ENCODE measurements around the gene SPEM2.
A peak's percentile ranks its signal among the peaks of the same experiment; 100 is the strongest.

Gene SPEM2

GRCh38 chr17:7423679-7424078 lies 1.7 kb upstream of the SPEM2 start:
- no peak for DNase-seq

- no peak for DNase-seq
These were observed 340 bp downstream of the SPEM2 start for GRCh38 chr17:7425756-7426155.

GRCh38 chr17:7426203-7426863 lies 917 bp downstream of the SPEM2 start:
- DNase-seq: no peak

DNA sequence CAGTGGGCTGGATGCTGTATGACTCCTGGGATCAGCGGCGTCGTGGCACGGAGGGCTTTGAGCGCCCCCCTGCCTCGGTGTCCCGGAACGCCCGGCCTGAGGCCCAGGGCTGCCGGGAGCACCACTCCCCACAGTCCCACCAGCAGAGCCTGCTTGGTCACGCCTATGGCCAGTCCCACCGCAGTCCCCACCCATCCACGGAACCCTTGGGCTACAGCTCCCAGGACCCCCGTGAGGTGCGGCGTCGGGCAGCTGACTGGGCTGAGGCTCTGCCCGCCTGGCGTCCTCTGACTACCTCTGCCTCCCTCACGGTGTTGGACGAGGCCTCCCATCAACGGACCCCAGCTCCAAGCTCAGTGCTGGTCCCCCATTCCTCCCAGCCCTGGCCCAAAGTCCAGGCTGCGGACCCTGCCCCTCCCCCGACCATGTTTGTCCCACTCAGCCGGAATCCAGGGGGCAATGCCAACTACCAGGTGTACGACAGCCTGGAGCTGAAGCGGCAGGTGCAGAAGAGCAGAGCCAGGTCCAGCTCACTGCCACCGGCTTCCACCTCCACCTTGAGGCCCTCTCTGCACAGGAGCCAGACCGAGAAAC lies 1.6 kb downstream of the SPEM2 start:
- DNase-seq: no peak

- DNase-seq: no peak
These were observed 2.1 kb downstream of the SPEM2 start for GRCh38 chr17:7427549-7427948.

DNA sequence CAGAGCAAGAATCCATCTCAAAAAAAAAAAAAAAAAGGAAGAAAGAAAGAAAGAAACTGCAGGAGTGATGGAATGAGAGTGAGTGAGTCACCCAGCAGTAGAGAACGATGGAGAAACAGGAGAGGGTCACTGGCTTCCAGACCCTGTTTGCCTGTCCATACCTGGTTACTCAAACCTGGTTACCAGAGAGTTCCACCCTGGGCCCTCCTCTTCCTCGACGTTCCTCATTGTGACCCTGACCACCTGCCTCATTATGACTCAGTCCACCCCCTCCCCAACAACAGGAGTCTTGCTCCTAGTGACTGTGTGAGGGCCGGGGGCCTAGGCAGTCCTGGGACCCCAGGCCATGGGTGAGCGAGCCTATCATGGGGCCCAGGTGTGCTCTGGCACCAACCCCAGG lies 3.1 kb downstream of the SPEM2 start, which contains the start of gene SPEM3:
Gene SPEM3, plus strand, starts transcription at position 301 of the 400 bp plus-strand sequence. Its CDS starts 46 bp downstream, at position 347.
- no peak for DNase-seq

- no peak for DNase-seq
These were observed 4.3 kb downstream of the SPEM2 start for GRCh38 chr17:7429722-7430121.

DNA sequence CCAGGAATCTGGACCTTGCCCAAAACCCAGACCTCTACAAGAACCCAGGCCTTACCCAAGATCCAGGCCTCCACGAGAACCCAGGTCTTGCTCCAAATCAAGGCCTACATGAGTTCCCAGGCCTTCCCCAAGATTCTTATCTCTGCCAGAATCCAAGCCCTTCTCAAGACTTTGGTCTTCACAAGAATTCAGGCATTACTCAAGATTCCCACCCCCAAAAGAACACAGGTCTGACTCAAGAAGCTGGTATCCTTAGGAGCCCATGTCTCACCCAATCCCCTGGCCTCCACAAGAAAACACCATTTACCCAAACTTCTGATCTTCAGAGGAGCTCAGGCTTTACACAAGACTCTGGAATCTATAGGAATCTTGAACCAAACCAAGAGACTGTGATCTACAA lies 5.8 kb downstream of the SPEM2 start:
- DNase-seq: no peak

- no peak for DNase-seq
These were observed 6.9 kb downstream of the SPEM2 start for GRCh38 chr17:7432296-7432695.

- peak; percentile 45 for DNase-seq
These were observed 10.5 kb downstream of the SPEM2 start for GRCh38 chr17:7435676-7436555.

DNA sequence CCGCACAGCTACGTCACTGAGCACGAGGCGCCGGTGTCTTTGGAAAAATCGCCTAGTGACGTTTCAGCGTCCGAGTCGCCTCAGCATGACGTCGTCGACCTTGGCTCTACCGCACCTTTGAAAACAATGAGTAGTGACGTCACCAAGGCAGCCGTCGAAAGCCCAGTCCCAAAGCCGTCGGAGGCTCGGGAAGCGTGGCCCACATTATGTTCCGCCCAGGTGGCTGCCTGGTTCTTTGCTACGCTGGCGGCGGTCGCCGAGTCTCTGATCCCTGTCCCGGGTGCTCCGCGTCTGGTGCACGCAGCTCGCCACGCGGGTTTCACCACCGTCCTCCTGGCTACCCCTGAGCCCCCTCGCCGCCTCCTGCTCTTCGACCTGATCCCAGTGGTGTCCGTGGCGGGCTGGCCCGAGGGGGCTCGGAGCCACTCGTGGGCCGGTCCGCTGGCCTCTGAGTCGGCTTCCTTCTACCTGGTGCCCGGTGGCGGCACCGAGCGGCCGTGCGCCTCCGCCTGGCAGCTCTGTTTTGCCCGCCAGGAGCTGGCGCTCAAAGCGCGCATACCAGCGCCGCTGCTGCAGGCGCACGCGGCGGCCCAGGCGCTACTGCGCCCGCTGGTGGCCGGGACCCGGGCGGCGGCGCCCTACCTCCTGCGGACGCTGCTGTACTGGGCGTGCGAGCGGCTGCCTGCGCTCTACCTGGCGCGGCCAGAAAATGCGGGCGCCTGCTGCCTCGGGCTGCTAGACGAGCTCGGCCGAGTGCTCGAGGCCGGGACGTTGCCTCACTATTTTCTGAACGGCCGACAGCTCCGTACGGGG lies 11.3 kb downstream of the SPEM2 start:
- DNase-seq: peak; percentile 77

DNA sequence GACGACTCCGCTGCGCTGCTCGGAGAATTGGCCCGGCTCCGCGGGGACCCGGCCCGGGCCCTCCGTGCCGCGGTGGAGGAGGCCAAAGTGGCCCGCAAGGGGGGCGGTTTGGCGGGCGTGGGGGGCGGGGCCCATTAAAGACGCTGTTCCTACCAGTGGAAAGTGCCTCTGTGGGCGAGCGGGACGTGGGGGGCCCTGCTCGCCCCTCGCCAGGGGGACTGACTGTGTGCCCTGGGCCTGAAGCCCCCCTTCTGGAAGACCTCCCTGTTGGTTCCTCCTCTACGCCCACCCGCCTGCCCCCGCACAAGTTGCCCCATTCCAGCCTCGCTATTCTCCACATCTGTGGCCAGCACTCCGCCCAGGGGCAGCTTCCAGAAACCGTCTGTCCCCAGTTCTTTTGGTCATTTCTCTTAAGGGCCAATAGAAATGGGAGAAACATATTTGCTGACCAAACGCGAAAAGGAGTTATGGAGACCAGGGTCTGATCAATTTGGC lies 12.0 kb downstream of the SPEM2 start:
- no peak for DNase-seq

DNA sequence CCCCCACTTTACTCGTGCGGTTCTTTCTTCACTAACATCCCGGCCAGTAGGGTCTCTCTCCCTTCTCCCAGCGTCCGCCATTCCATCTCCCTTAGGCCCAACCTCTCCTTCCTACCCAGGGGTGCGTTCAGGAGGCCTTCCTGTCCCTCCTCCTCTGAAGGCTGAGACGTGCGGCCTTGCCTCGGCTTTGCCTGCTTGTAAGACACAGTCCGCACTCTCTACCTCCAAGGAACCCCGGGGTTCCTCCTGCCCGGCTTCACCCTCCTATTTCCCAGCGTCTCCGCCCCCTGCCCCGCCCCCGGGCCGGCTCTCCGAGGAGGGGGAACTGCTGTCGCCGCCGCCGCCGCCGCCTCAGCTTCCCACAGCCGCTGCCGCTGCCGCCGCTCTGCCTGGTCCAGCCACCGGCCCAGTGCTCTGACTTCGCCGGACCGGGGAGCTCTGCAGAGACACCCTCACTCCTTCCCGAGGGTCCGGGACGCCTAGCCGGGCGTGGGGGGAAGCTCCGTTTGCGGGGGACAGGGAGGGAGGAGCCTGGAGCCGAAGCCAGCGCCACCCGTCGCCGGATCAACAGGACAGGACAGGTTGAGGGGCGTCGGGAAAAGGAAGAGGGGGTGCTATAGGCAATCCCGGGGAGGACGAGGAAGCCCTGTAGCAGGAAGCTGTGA lies 12.7 kb downstream of the SPEM2 start:
- DNase-seq: peak; percentile 51

DNA sequence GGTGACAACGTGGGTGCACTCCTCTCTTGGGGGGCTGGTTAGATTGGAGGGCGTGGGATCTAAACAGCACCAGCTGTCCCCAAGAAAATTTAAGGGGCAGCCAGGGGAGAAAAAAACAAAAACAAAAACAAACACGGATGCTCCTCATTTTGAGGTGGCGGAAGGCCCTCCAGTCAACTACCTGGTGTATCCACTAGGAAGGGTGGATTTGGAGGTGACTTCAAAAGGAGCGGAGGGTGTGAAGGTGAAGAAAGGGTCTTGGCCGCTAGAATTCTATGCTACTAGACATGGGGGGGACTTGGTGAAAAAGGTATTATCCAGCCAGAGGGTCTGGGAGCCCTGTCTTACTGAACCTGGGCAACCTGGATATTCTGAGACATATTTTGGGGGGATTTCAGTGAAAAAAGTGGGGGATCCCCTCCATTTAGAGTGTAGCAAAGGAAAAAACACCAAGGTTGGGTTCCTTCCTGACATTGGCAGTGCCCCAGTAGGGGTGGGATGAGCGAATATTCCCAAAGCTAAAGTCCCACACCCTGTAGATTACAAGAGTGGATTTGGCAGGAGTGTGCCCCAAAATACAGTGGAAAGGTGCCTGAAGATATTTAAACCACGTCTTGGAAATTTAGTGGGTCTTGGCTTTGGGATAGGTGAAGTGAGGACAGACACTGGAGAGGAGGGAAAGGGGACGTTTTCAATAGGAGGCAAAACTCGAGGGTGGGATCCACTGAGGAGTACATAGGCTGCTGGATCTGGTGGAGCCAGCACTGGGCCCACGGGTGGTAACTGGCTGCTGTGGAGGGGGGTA lies 13.4 kb downstream of the SPEM2 start:
- no peak for DNase-seq

GRCh38 chr17:7439462-7440112 lies 14.2 kb downstream of the SPEM2 start, which contains the start of gene FGF11:
Gene FGF11, plus strand, starts transcription at chr17:7439512. Its CDS starts 109 bp downstream, at chr17:7439621.
- no peak for DNase-seq

GRCh38 chr17:7440113-7440833 lies 14.9 kb downstream of the SPEM2 start:
- DNase-seq: peak; percentile 36

DNA sequence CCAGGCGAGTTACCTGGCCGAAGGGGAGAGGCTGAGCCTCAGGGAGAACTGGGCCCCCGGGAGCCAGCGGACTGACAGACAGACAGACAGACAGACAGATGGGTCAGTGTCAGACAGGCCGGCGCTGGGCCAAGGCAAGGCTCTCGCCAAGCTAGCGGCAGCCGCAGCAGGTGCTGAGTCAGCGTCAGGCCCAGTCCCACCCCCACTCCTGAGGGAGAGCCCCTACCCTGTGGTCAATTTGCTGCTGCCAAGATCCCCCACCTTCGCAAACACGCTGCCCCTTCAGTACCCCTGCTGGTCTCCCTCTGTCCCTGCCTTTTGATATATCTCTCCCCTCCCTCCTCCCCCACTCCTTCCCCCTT lies 15.4 kb downstream of the SPEM2 start:
- no peak for DNase-seq

DNA sequence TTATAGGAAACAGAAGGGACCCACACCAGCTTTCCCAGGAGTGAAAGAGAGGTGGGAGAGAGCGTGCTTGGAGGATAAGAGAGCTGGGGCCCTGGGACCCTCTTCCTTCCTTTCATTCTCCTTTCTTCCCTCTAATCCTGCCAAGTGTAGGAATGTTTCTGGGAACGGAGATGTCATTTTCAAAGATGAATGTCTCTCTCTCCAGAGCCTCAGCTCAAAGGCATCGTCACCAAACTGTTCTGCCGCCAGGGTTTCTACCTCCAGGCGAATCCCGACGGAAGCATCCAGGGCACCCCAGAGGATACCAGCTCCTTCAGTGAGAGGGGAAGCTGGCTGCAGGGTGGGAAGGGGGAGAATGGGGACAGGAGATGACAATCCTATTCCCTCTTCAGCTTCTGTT lies 15.8 kb downstream of the SPEM2 start:
- no peak for DNase-seq

DNA sequence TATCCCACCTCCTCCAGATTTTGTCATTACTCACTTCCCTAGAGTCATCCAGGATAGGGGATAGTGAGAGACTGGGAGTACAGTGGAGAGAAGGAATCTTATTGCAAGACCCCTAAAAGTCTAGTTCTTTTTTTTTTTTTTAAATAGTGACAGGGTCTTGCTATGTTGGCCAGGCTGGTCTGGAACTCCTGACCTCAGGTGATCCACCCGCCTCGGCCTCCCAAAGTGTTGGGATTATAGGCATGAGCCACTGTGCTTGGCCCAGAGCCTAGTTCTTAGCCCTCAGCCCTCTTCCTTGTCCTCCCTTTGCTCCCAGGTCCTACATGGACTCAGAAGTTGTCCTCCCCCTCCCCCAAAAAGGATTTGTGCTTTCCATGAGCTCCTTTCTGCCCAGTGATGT lies 16.7 kb downstream of the SPEM2 start:
- DNase-seq: no peak

Measured in NCI-H1694 treated with DMSO at 0.1 percent for 48 hours (cell line).